ENCODE data around the gene CDH12.
"Not testable (repeated sequence)": the region's sequence is repeated elsewhere in the genome, so short reads cannot be mapped to it uniquely, and the experiment has no call there.

CDH12 gene

GRCh38 chr5:22001097-22001496, 852.0 kb downstream of the CDH12 start:
- not testable (repeated sequence) for H3K9me3 ChIP-seq; H3K36me3 ChIP-seq; H3K4me1 ChIP-seq (ENCODE audit: control insufficient read depth in 1 of 2, insufficient read depth in 1 of 2, low read depth in 1 of 2, low read length in 1 of 2); H3K27me3 ChIP-seq; H3K4me3 ChIP-seq (ENCODE audit: low read depth in 1 of 2, low read length in 1 of 2); H3K27ac ChIP-seq

GRCh38 chr5:21985799-21986198, 867.3 kb downstream of the CDH12 start:
- not testable (repeated sequence) for H3K9me3 ChIP-seq; H3K27me3 ChIP-seq; H3K4me1 ChIP-seq (ENCODE audit: control insufficient read depth in 1 of 2, insufficient read depth in 1 of 2, low read depth in 1 of 2, low read length in 1 of 2); H3K4me3 ChIP-seq (ENCODE audit: low read depth in 1 of 2, low read length in 1 of 2); H3K36me3 ChIP-seq; H3K27ac ChIP-seq

GRCh38 chr5:21951571-21951970, 901.6 kb downstream of the CDH12 start:
- H3K27ac ChIP-seq; H3K9me3 ChIP-seq; H3K4me3 ChIP-seq (ENCODE audit: low read depth in 1 of 2, low read length in 1 of 2); H3K4me1 ChIP-seq (ENCODE audit: control insufficient read depth in 1 of 2, insufficient read depth in 1 of 2, low read depth in 1 of 2, low read length in 1 of 2); H3K27me3 ChIP-seq; H3K36me3 ChIP-seq: not testable (repeated sequence)

- Histone ChIP-seq H3K9me3 (no peaks in the 10 kb centered on the region), H3K4me3 (ENCODE audit: low read depth in 1 of 2, low read length in 1 of 2) (no peak overlapping the region), H3K4me1 (ENCODE audit: control insufficient read depth in 1 of 2, insufficient read depth in 1 of 2, low read depth in 1 of 2, low read length in 1 of 2) (no peaks in the 10 kb centered on the region), H3K36me3 (no peaks in the 10 kb centered on the region), H3K27me3 (no peaks in the 10 kb centered on the region), H3K27ac (no peak overlapping the region)
- TF ChIP-seq CTCF (IDR thresholded peaks at IDR 0.05): no peak
Measured at GRCh38 chr5:21931116-21931515, 922.0 kb downstream of the CDH12 start.

GRCh38 chr5:21919414-21920022, 933.6 kb downstream of the CDH12 start:
- H3K4me3 ChIP-seq (ENCODE audit: low read depth in 1 of 2, low read length in 1 of 2): no peak overlapping the region
- H3K27ac ChIP-seq: no peak overlapping the region
- H3K27me3 ChIP-seq: no peaks in the 10 kb centered on the region
- H3K9me3 ChIP-seq: no peaks in the 10 kb centered on the region
- H3K36me3 ChIP-seq: no peaks in the 10 kb centered on the region
- TF ChIP-seq CTCF (IDR thresholded peaks at IDR 0.05): no peak
- no peaks in the 10 kb centered on the region for H3K4me1 ChIP-seq (ENCODE audit: control insufficient read depth in 1 of 2, insufficient read depth in 1 of 2, low read depth in 1 of 2, low read length in 1 of 2)

- Histone ChIP-seq H3K9me3 (no peaks in the 10 kb centered on the region), H3K27me3 (no peaks in the 10 kb centered on the region), H3K36me3 (no peaks in the 10 kb centered on the region), H3K4me3 (ENCODE audit: low read depth in 1 of 2, low read length in 1 of 2) (no peak overlapping the region), H3K4me1 (ENCODE audit: control insufficient read depth in 1 of 2, insufficient read depth in 1 of 2, low read depth in 1 of 2, low read length in 1 of 2) (no peaks in the 10 kb centered on the region), H3K27ac (no peak overlapping the region)
- TF ChIP-seq CTCF (IDR thresholded peaks at IDR 0.05): no peak
Measured at GRCh38 chr5:21918451-21918850, 934.7 kb downstream of the CDH12 start.

GRCh38 chr5:21910731-21911130, 942.4 kb downstream of the CDH12 start:
- no peak for TF ChIP-seq CTCF (IDR thresholded peaks at IDR 0.05)
- no peak overlapping the region for H3K4me3 ChIP-seq (ENCODE audit: low read depth in 1 of 2, low read length in 1 of 2)
- H3K27ac ChIP-seq: no peak overlapping the region

More at GRCh38 chr5:21910731-21911130, 942.4 kb downstream of the CDH12 start:
- Histone ChIP-seq H3K4me1 (ENCODE audit: control insufficient read depth in 1 of 2, insufficient read depth in 1 of 2, low read depth in 1 of 2, low read length in 1 of 2) (no peaks in the 10 kb centered on the region), H3K36me3 (no peaks in the 10 kb centered on the region), H3K9me3 (no peaks in the 10 kb centered on the region), H3K27me3 (no peaks in the 10 kb centered on the region)

All from neutrophil (primary cell).